ENCODE results near the gene LRRC36. TPM values are rescaled to one million over a fixed set of nuclear protein-coding genes. Genes with fewer than 3 reads are reported as not detected.

LRRC36 gene
- total RNA-seq, 1 donor from 2014 or later = not detected

- peaks cover 64% of the 10 kb centered on the region for H3K4me1 ChIP-seq
- no peaks in the 10 kb centered on the region for H3K36me3 ChIP-seq
- intact Hi-C loops (cut with micrococcal nuclease) = no loop called here
- DNase-seq = no peak
- peak overlapping the region; percentile 69 for H3K27ac ChIP-seq (replicated peaks)
- H3K9me3 ChIP-seq (replicated peaks) = no peaks in the 10 kb centered on the region
- peaks cover 19% of the 10 kb centered on the region for H3K27me3 ChIP-seq (ENCODE audit: low read depth)
- TF ChIP-seq CTCF (IDR thresholded peaks at IDR 0.05; ENCODE audit: borderline replicate concordance) = no peak
- peak overlapping the region; percentile 66 for H3K4me3 ChIP-seq
These were observed 65.9 kb downstream of the LRRC36 start for GRCh38 chr16:67392301-67393059.

GRCh38 chr16:67393111-67393787, 66.6 kb downstream of the LRRC36 start, which contains the start of gene TPPP3:
TSS of gene TPPP3 (minus strand) at chr16:67393498. CDS start at chr16:67391111, 2,387 bp downstream.
- intact Hi-C loops (cut with micrococcal nuclease) = no loop called here

GRCh38 chr16:67393788-67394154, 67.2 kb downstream of the LRRC36 start:
- Histone ChIP-seq H3K9me3 (replicated peaks) (no peaks in the 10 kb centered on the region), H3K27me3 (ENCODE audit: low read depth) (peaks cover 19% of the 10 kb centered on the region), H3K4me1 (peaks cover 75% of the 10 kb centered on the region), H3K36me3 (no peaks in the 10 kb centered on the region), H3K27ac (replicated peaks) (peak overlapping the region; percentile 72), H3K4me3 (peak overlapping the region; percentile 66)
- no peak for DNase-seq
- intact Hi-C loops (cut with micrococcal nuclease) = no loop called here
- TF ChIP-seq CTCF (IDR thresholded peaks at IDR 0.05; ENCODE audit: borderline replicate concordance) = no peak

More at GRCh38 chr16:67393111-67393787, 66.6 kb downstream of the LRRC36 start, which contains the start of gene TPPP3:
- Histone ChIP-seq H3K9me3 (replicated peaks) (no peaks in the 10 kb centered on the region), H3K36me3 (no peaks in the 10 kb centered on the region), H3K27me3 (ENCODE audit: low read depth) (peaks cover 19% of the 10 kb centered on the region), H3K27ac (replicated peaks) (peak within 1 kb of the TSS; percentile 72), H3K4me1 (peaks cover 70% of the 10 kb centered on the region), H3K4me3 (peak within 1 kb of the TSS; percentile 66)
- peak; percentile 92 for DNase-seq
- TF ChIP-seq CTCF (IDR thresholded peaks at IDR 0.05; ENCODE audit: borderline replicate concordance) = peak; percentile 83

- no peak for DNase-seq
- no peaks in the 10 kb centered on the region for H3K36me3 ChIP-seq
- H3K27ac ChIP-seq (replicated peaks) = peak overlapping the region; percentile 72
- H3K27me3 ChIP-seq (ENCODE audit: low read depth) = peaks cover 19% of the 10 kb centered on the region
- H3K4me1 ChIP-seq = peaks cover 81% of the 10 kb centered on the region
- intact Hi-C loops (cut with micrococcal nuclease) = no loop called here
- no peak for TF ChIP-seq CTCF (IDR thresholded peaks at IDR 0.05; ENCODE audit: borderline replicate concordance)
- no peaks in the 10 kb centered on the region for H3K9me3 ChIP-seq (replicated peaks)
- H3K4me3 ChIP-seq = peak overlapping the region; percentile 66
These were observed 67.8 kb downstream of the LRRC36 start for GRCh38 chr16:67394155-67395104.

GRCh38 chr16:67395105-67395457, 68.5 kb downstream of the LRRC36 start:
- peaks cover 19% of the 10 kb centered on the region for H3K27me3 ChIP-seq (ENCODE audit: low read depth)
- DNase-seq = no peak
- intact Hi-C loops (cut with micrococcal nuclease) = no loop called here

More at GRCh38 chr16:67395105-67395457, 68.5 kb downstream of the LRRC36 start:
- no peaks in the 10 kb centered on the region for H3K9me3 ChIP-seq (replicated peaks)
- peak overlapping the region; percentile 66 for H3K4me3 ChIP-seq
- peaks cover 85% of the 10 kb centered on the region for H3K4me1 ChIP-seq
- no peaks in the 10 kb centered on the region for H3K36me3 ChIP-seq
- no peak for TF ChIP-seq CTCF (IDR thresholded peaks at IDR 0.05; ENCODE audit: borderline replicate concordance)
- H3K27ac ChIP-seq (replicated peaks) = peak overlapping the region; percentile 72
